H9 (cell line): Measurements from ENCODE around the gene LAMC1. TPM values are rescaled to one million over a fixed set of nuclear protein-coding genes. Genes with fewer than 3 reads are reported as not detected.

Source experiments
- DNase-seq: peaks from one replicate; pipeline ENCODE4 v3.0.0-alpha.2; 2017
- H2AFZ ChIP-seq: one replicate; pipeline ENCODE4 v1.6.1; 2013; ENCODE audit warnings: mild to moderate bottlenecking, low read length, control low read depth, moderate library complexity
- H2AK5ac ChIP-seq: 2 replicates; pipeline ENCODE4 v1.6.1; 2013; ENCODE audit warnings: low read length, control low read depth, mixed read lengths; ENCODE audit not compliant: insufficient read length
- H2BK120ac ChIP-seq: one replicate; pipeline ENCODE4 v1.6.1; 2013; ENCODE audit warnings: low read depth, mild to moderate bottlenecking, low read length, control low read depth, inconsistent platforms; ENCODE audit not compliant: poor library complexity, severe bottlenecking
- H2BK12ac ChIP-seq: 2 replicates; pipeline ENCODE4 v1.6.1; 2013; ENCODE audit warnings: low read length, control low read depth, mixed read lengths, low read depth; ENCODE audit not compliant: insufficient read length
- H2BK15ac ChIP-seq: 2 replicates; pipeline ENCODE4 v1.6.1; 2013; ENCODE audit warnings: low read depth, low read length, control low read depth
- H2BK20ac ChIP-seq: one replicate; pipeline ENCODE4 v1.6.1; 2013; ENCODE audit warnings: low read depth, mild to moderate bottlenecking, low read length, control low read depth, inconsistent platforms; ENCODE audit not compliant: poor library complexity, severe bottlenecking
- H2BK5ac ChIP-seq: 2 replicates; pipeline ENCODE4 v1.6.1; 2013; ENCODE audit warnings: low read length, control low read depth, mixed read lengths; ENCODE audit not compliant: insufficient read length
- H3K14ac ChIP-seq: 2 replicates; pipeline ENCODE4 v1.6.1; 2013; ENCODE audit warnings: low read length, control low read depth; ENCODE audit not compliant: insufficient read depth
- H3K18ac ChIP-seq: 2 replicates; pipeline ENCODE4 v1.6.1; 2013; ENCODE audit warnings: low read depth, mild to moderate bottlenecking, mixed read lengths, low read length, control low read depth; ENCODE audit not compliant: insufficient read length
- H3K23ac ChIP-seq: 2 replicates; pipeline ENCODE4 v1.6.1; 2013; ENCODE audit warnings: low read length, control low read depth, mixed read lengths, low read depth; ENCODE audit not compliant: insufficient read length
- H3K23me2 ChIP-seq: 2 replicates; pipeline ENCODE4 v1.6.1; 2013; ENCODE audit warnings: low read depth, mild to moderate bottlenecking, mixed read lengths, low read length, control low read depth; ENCODE audit not compliant: insufficient read length, poor library complexity, severe bottlenecking
- H3K27ac ChIP-seq: 2 replicates; pipeline ENCODE4 v1.5.1; 2013; ENCODE audit warnings: low read length, control low read depth, mixed read lengths, low read depth; ENCODE audit not compliant: insufficient read length
- H3K27me3 ChIP-seq: 2 replicates; pipeline ENCODE4 v1.6.1; 2013; ENCODE audit warnings: low read length, control low read depth, inconsistent platforms; ENCODE audit not compliant: insufficient read depth
- H3K4ac ChIP-seq: 2 replicates; pipeline ENCODE4 v1.6.1; 2013; ENCODE audit warnings: low read depth, mild to moderate bottlenecking, control low read depth, inconsistent platforms, low read length, moderate library complexity
- H3K4me1 ChIP-seq: 2 replicates; pipeline ENCODE4 v1.6.1; 2013; ENCODE audit warnings: low read length, control low read depth, inconsistent platforms; ENCODE audit not compliant: insufficient read depth
- H3K4me2 ChIP-seq: 2 replicates; pipeline ENCODE4 v1.6.1; 2013; ENCODE audit warnings: low read length, control low read depth, mixed read lengths; ENCODE audit not compliant: insufficient read length, insufficient read depth
- H3K56ac ChIP-seq: 2 replicates; pipeline ENCODE4 v1.6.1; 2013; ENCODE audit warnings: low read depth, mild to moderate bottlenecking, mixed read lengths, low read length, control low read depth; ENCODE audit not compliant: insufficient read length
- H3K79me1 ChIP-seq: 2 replicates; pipeline ENCODE4 v1.6.1; 2013; ENCODE audit warnings: low read depth, mild to moderate bottlenecking, moderate library complexity, low read length, control low read depth, inconsistent platforms; ENCODE audit not compliant: insufficient read depth, poor library complexity, severe bottlenecking
- H3K79me2 ChIP-seq: 2 replicates; pipeline ENCODE4 v1.6.1; 2013; ENCODE audit warnings: low read length, control low read depth, inconsistent platforms; ENCODE audit not compliant: insufficient read depth
- H3K9ac ChIP-seq: 2 replicates; pipeline ENCODE4 v1.6.1; 2013; ENCODE audit warnings: low read length, control low read depth, mixed read lengths; ENCODE audit not compliant: insufficient read length; ENCODE audit errors: extremely low read depth
- H3K9me3 ChIP-seq: one replicate; pipeline ENCODE4 v1.6.1; 2013; ENCODE audit warnings: low read depth, low read length, inconsistent platforms; ENCODE audit not compliant: control insufficient read depth
- H3T11ph ChIP-seq: one replicate; pipeline ENCODE4 v1.6.1; 2013; ENCODE audit warnings: mild to moderate bottlenecking, low read length, control low read depth, inconsistent platforms
- H4K20me1 ChIP-seq: one replicate; pipeline ENCODE4 v1.6.1; 2013; ENCODE audit not compliant: control insufficient read depth, insufficient read length, insufficient read depth
- H4K5ac ChIP-seq: 2 replicates; pipeline ENCODE4 v1.6.1; 2013; ENCODE audit warnings: low read depth, mild to moderate bottlenecking, mixed read lengths, low read length, control low read depth; ENCODE audit not compliant: insufficient read length
- H4K8ac ChIP-seq: replicated peaks from 2 replicates; pipeline ENCODE4 v1.6.1; 2013; ENCODE audit warnings: low read length, control low read depth, mixed read lengths, low read depth; ENCODE audit not compliant: insufficient read length
- H4K91ac ChIP-seq: 2 replicates; pipeline ENCODE4 v1.6.1; 2013; ENCODE audit warnings: low read depth, mild to moderate bottlenecking, moderate library complexity, mixed read lengths, low read length, control low read depth; ENCODE audit not compliant: insufficient read length
- H3K27ac Mint-ChIP-seq, 3 experiments: 2 replicates in 2 of 3; 3 replicates in 1 of 3; pipeline ENCODE4 v1.8.0; 2020 to 2021; ENCODE audit warnings: mixed read lengths in 3 of 3, mild to moderate bottlenecking in 1 of 3, moderate library complexity in 1 of 3
- H3K27me3 Mint-ChIP-seq: 2 replicates; pipeline ENCODE4 v1.8.0; 2021; ENCODE audit warnings: low read depth, mild to moderate bottlenecking, moderate library complexity, mixed read lengths
- H3K36me3 Mint-ChIP-seq, 3 experiments: 2 replicates in 2 of 3; 3 replicates in 1 of 3; pipeline ENCODE4 v1.8.0; 2020 to 2021; ENCODE audit warnings: low read depth in 3 of 3, mixed read lengths in 3 of 3; ENCODE audit not compliant: insufficient read depth in 1 of 3
- H3K4me1 Mint-ChIP-seq, 2 experiments: 2 replicates each; pipeline ENCODE4 v1.8.0; 2020; ENCODE audit warnings: mixed read lengths in 2 of 2
- H3K4me3 Mint-ChIP-seq, 2 experiments: 2 replicates in 1 of 2; 3 replicates in 1 of 2; pipeline ENCODE4 v1.8.0; 2020 to 2021; ENCODE audit warnings: mild to moderate bottlenecking in 2 of 2, mixed read lengths in 2 of 2, moderate library complexity in 1 of 2
- H3K9me3 Mint-ChIP-seq, 2 experiments: 2 replicates in 1 of 2; 3 replicates in 1 of 2; pipeline ENCODE4 v1.8.0; 2020; ENCODE audit warnings: mild to moderate bottlenecking in 2 of 2, mixed read lengths in 2 of 2, moderate library complexity in 1 of 2
- CTCF ChIP-seq: fragments of 200-600 bp; sonication (generic); conservative IDR thresholded peaks from 3 replicates; pipeline ENCODE4 v1.8.0; 2021; ENCODE audit warnings: antibody characterized with exemption, mild to moderate bottlenecking
- WGBS: extraction: QIAGEN DNeasy Blood & Tissue Kit; methylation state at CpG from one replicate; pipeline ENCODE4 v1.1.7; 2013; ENCODE audit warnings: missing lambda C conversion rate, low lambda C conversion rate, mixed read lengths; ENCODE audit not compliant: insufficient read length; ENCODE audit errors: extremely low coverage; 5-methylcytosine and 5-hydroxymethylcytosine counted together
- total RNA-seq: library from RNA; stranded (reverse); gene quantifications from 2 replicates; pipeline ENCODE4 v1.2.1, GENCODE V29; 2021

Gene LAMC1
- total RNA-seq, 1 experiment from 2014 or later: 96.2 TPM

- H3K27ac Mint-ChIP-seq: no peak overlapping the region
- Histone ChIP-seq H3K23ac (no peak overlapping the region), H3K23me2 (peaks cover 4% of the 10 kb centered on the region), H3K79me1 (no peaks in the 10 kb centered on the region), H3K14ac (no peak overlapping the region), H2BK15ac (no peak overlapping the region), H4K91ac (no peak overlapping the region), H4K20me1 (no peaks in the 10 kb centered on the region), H2BK5ac (no peak overlapping the region), H3K27ac (no peak overlapping the region), H2AFZ (no peak overlapping the region), H3K79me2 (no peaks in the 10 kb centered on the region), H2BK20ac (no peak overlapping the region), H3K27me3 (no peaks in the 10 kb centered on the region), H4K5ac (no peak overlapping the region), H3K56ac (no peak overlapping the region), H3T11ph (no peak overlapping the region), H3K9ac (no peak overlapping the region), H2AK5ac (no peak overlapping the region), H3K18ac (no peak overlapping the region), H2BK12ac (no peak overlapping the region), H3K4ac (no peak overlapping the region), H3K9me3 (no peaks in the 10 kb centered on the region), H3K4me2 (no peak overlapping the region), H4K8ac (no peak overlapping the region), H2BK120ac (no peak overlapping the region), H3K4me1 (peaks cover 7% of the 10 kb centered on the region)
- no CpG with 5 or more reads among the region's 1 CpG for WGBS
- peaks cover 1% of the 10 kb centered on the region for H3K27me3 Mint-ChIP-seq
- peaks cover 17% of the 10 kb centered on the region in 2 experiments for H3K4me1 Mint-ChIP-seq
- no peak overlapping the region for H3K4me3 Mint-ChIP-seq
- no peak for DNase-seq
- H3K36me3 Mint-ChIP-seq: no peaks in the 10 kb centered on the region
- no peaks in the 10 kb centered on the region for H3K9me3 Mint-ChIP-seq
- no peak for TF ChIP-seq CTCF
Measured at GRCh38 chr1:183188240-183188639, 165.0 kb downstream of the LAMC1 start.
